Testis (tissue), 3 donors: ENCODE results near the gene COQ5. TPM values are rescaled to one million over a fixed set of nuclear protein-coding genes. Genes with fewer than 3 reads are reported as not detected.

Experiments
- DNase-seq: peaks from one replicate; pipeline ENCODE4 v3.0.0-alpha.2; 2019
- H3K27ac ChIP-seq, 2 donors: fragments of 200-600 bp; sonication (generic); one replicate each; pipeline ENCODE4 v1.5.1; 2019
- H3K27me3 ChIP-seq: fragments of 200-600 bp; sonication (generic); one replicate; pipeline ENCODE4 v1.5.1; 2019
- H3K36me3 ChIP-seq: fragments of 200-600 bp; sonication (generic); one replicate; pipeline ENCODE4 v1.5.1; 2017; ENCODE audit warnings: low read depth; ENCODE audit errors: missing control alignments
- H3K4me1 ChIP-seq: fragments of 200-600 bp; sonication (generic); one replicate; pipeline ENCODE4 v1.5.1; 2019
- H3K4me3 ChIP-seq, 2 donors: fragments of 200-600 bp; sonication (generic); one replicate each; pipeline ENCODE4 v1.5.1; 2017 to 2019
- H3K9me3 ChIP-seq: fragments of 200-600 bp; sonication (generic); one replicate; pipeline ENCODE4 v1.5.1; 2017
- CTCF ChIP-seq, 3 experiments: fragments of 450-650 bp in 2 of 3; fragments of 200-600 bp in 1 of 3; sonication (generic) in 1 of 3; IDR thresholded peaks; one replicate each; pipeline ENCODE4 v1.5.1; 2016 to 2019; ENCODE audit warnings: antibody characterized with exemption in 3 of 3, mild to moderate bottlenecking in 2 of 3, moderate library complexity in 1 of 3
- POLR2A ChIP-seq: fragments of 450-650 bp; IDR thresholded peaks from one replicate; pipeline ENCODE4 v1.6.1; 2017; ENCODE audit warnings: antibody characterized with exemption, mild to moderate bottlenecking, moderate library complexity
- WGBS, 2 donors: methylation state at CpG; one replicate each; pipeline ENCODE4 v1.1.5; 2018; 5-methylcytosine and 5-hydroxymethylcytosine counted together
- intact Hi-C: fragments of 100-400 bp; cut with DNase I; formaldehyde crosslinking; loops from one replicate; pipeline ENCODE4 v1.15.1; 2023; ENCODE audit warnings: low total_unique reads
- polyA plus RNA-seq: library from polyadenylated mRNA; stranded (reverse); fragments of 350-450 nt; fragmentation: Illumina TruSeq; extraction: RNeasy Lipid Tissue Mini Kit (QIAGEN cat#74804); gene quantifications from one replicate; pipeline ENCODE4 v1.2.3, GENCODE V29; 2014; ENCODE audit warnings: low read depth, low replicate concordance; ENCODE audit not compliant: insufficient read depth
- total RNA-seq, 2 donors: library from RNA; depleted of rRNA; stranded (reverse); fragments of >200 nt; gene quantifications; one replicate each; pipeline ENCODE4 v1.2.3, GENCODE V29; 2016

Gene COQ5
- total and polyA plus RNA-seq, 3 donors from 2014 or later, result 31.3 to 51.0 (median 37.4) TPM

GRCh38 chr12:120468821-120469449, 60.0 kb downstream of the COQ5 start:
- intact Hi-C loops, result no loop called here
- Histone ChIP-seq H3K36me3 (no peaks in the 10 kb centered on the region), H3K4me3 (peak overlapping the region; percentile 97 to 98), H3K27me3 (no peaks in the 10 kb centered on the region), H3K9me3 (no peaks in the 10 kb centered on the region), H3K27ac (peak overlapping the region; percentile 94 to 95), H3K4me1 (peaks cover 32% of the 10 kb centered on the region)
- TF ChIP-seq POLR2A (no peak), CTCF (IDR thresholded peaks at IDR 0.05) (no peak)
- peak; percentile 59 for DNase-seq
- WGBS, 2 donors, result 0 to 1% methylated on average over 34 to 49 of the region's 57 CpGs

- intact Hi-C loops, result no loop called here
Observed at GRCh38 chr12:120468325-120468820, 60.6 kb downstream of the COQ5 start.

GRCh38 chr12:120467439-120467838, 61.5 kb downstream of the COQ5 start:
- DNase-seq, result no peak
- Histone ChIP-seq H3K4me3 (no peak overlapping the region), H3K4me1 (peaks cover 32% of the 10 kb centered on the region), H3K27ac (peak overlapping the region in 1 of 2 donors; percentile 57), H3K36me3 (no peaks in the 10 kb centered on the region), H3K9me3 (no peaks in the 10 kb centered on the region), H3K27me3 (no peaks in the 10 kb centered on the region)
- 44 to 54% methylated on average over 6 of the region's 6 CpGs for WGBS, 2 donors
- intact Hi-C loops, result no loop called here
- TF ChIP-seq POLR2A, result no peak
- no peak for TF ChIP-seq CTCF (IDR thresholded peaks at IDR 0.05)

More at GRCh38 chr12:120468325-120468820, 60.6 kb downstream of the COQ5 start:
- no peaks in the 10 kb centered on the region for H3K36me3 ChIP-seq
- TF ChIP-seq POLR2A (no peak), CTCF (IDR thresholded peaks at IDR 0.05) (no peak)
- peak overlapping the region; percentile 97 to 98 for H3K4me3 ChIP-seq
- H3K27me3 ChIP-seq, result no peaks in the 10 kb centered on the region
- peak overlapping the region; percentile 94 to 95 for H3K27ac ChIP-seq
- peaks cover 32% of the 10 kb centered on the region for H3K4me1 ChIP-seq
- peak; percentile 48 for DNase-seq
- 1% methylated on average over 12 to 23 of the region's 23 CpGs for WGBS, 2 donors
- H3K9me3 ChIP-seq, result no peaks in the 10 kb centered on the region

- TF ChIP-seq CTCF (IDR thresholded peaks at IDR 0.05) (peak; percentile 30 to 51 (median 46)), POLR2A (no peak)
- H3K4me3 ChIP-seq, result no peak overlapping the region
- peak overlapping the region; percentile 7 to 57 for H3K27ac ChIP-seq
- H3K4me1 ChIP-seq, result peaks cover 32% of the 10 kb centered on the region
- peak; percentile 78 for DNase-seq
- intact Hi-C loops, result no loop called here
- 27 to 28% methylated on average over 8 of the region's 8 CpGs for WGBS, 2 donors
- no peaks in the 10 kb centered on the region for H3K9me3 ChIP-seq
- no peaks in the 10 kb centered on the region for H3K27me3 ChIP-seq
- no peaks in the 10 kb centered on the region for H3K36me3 ChIP-seq
Observed at GRCh38 chr12:120466560-120467315, 62.2 kb downstream of the COQ5 start.
